Neuronal stem cell (in vitro differentiated cells): Measurements from ENCODE around the gene PLAGL2.

Experiments used
- DNase-seq: peaks from one replicate; pipeline ENCODE4 v3.0.0-alpha.2; 2013; ENCODE audit warnings: low spot score
- H2AFZ ChIP-seq: one replicate; pipeline ENCODE4 v1.6.1; 2013; ENCODE audit warnings: mild to moderate bottlenecking, low read length, inconsistent platforms
- H2AK5ac ChIP-seq: 2 replicates; pipeline ENCODE4 v1.6.1; 2013; ENCODE audit warnings: low read depth, mild to moderate bottlenecking, inconsistent platforms, low read length, moderate library complexity, mixed read lengths
- H2BK120ac ChIP-seq: 2 replicates; pipeline ENCODE4 v1.6.1; 2013; ENCODE audit warnings: low read depth, mild to moderate bottlenecking, inconsistent platforms, low read length, moderate library complexity, mixed read lengths
- H2BK12ac ChIP-seq: one replicate; pipeline ENCODE4 v1.6.1; 2013; ENCODE audit warnings: low read length, inconsistent platforms
- H2BK15ac ChIP-seq: 2 replicates; pipeline ENCODE4 v1.6.1; 2013; ENCODE audit warnings: mild to moderate bottlenecking, low read length, inconsistent platforms, mixed read lengths
- H2BK5ac ChIP-seq: one replicate; pipeline ENCODE4 v1.6.1; 2013; ENCODE audit warnings: inconsistent platforms, mild to moderate bottlenecking, low read length, moderate library complexity
- H3K14ac ChIP-seq: one replicate; pipeline ENCODE4 v1.6.1; 2013; ENCODE audit warnings: low read length, inconsistent platforms
- H3K18ac ChIP-seq: 2 replicates; pipeline ENCODE4 v1.6.1; 2013; ENCODE audit warnings: low read length, inconsistent platforms
- H3K23ac ChIP-seq: 2 replicates; pipeline ENCODE4 v1.6.1; 2013; ENCODE audit warnings: low read depth, mild to moderate bottlenecking, mixed read lengths, low read length, inconsistent platforms; ENCODE audit not compliant: poor library complexity
- H3K27ac ChIP-seq: replicated peaks from 3 replicates; pipeline ENCODE4 v1.5.1; 2013; ENCODE audit warnings: low read length, inconsistent platforms
- H3K27me3 ChIP-seq, 3 experiments: 2 replicates each; pipeline ENCODE4 v1.6.1; 2013; ENCODE audit warnings: low read length in 3 of 3, mild to moderate bottlenecking in 2 of 3, inconsistent platforms in 1 of 3, low read depth in 1 of 3, mixed read lengths in 1 of 3, moderate library complexity in 1 of 3; ENCODE audit not compliant: control insufficient read depth in 3 of 3, insufficient read depth in 3 of 3
- H3K36me3 ChIP-seq, 2 donors: replicated peaks in 1 of 2; 2 replicates each; pipeline ENCODE4 v1.6.1; 2013; ENCODE audit warnings: low read length in 2 of 2; ENCODE audit not compliant: control insufficient read depth in 2 of 2, insufficient read depth in 2 of 2
- H3K4ac ChIP-seq: 2 replicates; pipeline ENCODE4 v1.6.1; 2013; ENCODE audit warnings: inconsistent platforms, mild to moderate bottlenecking, low read length, moderate library complexity
- H3K4me1 ChIP-seq, 2 donors: 1 replicate in 1 of 2; 2 replicates in 1 of 2; pipeline ENCODE4 v1.6.1; 2013; ENCODE audit warnings: low read length in 2 of 2, low read depth in 1 of 2; ENCODE audit not compliant: control insufficient read depth in 2 of 2, insufficient read depth in 1 of 2
- H3K4me2 ChIP-seq: one replicate; pipeline ENCODE4 v1.6.1; 2013; ENCODE audit warnings: mild to moderate bottlenecking, low read length, inconsistent platforms; ENCODE audit not compliant: insufficient read depth, poor library complexity, severe bottlenecking
- H3K4me3 ChIP-seq, 2 donors: 2 replicates each; pipeline ENCODE4 v1.5.1; 2013; ENCODE audit warnings: low read length in 2 of 2, mild to moderate bottlenecking in 2 of 2, inconsistent platforms in 1 of 2, moderate library complexity in 1 of 2
- H3K79me1 ChIP-seq: one replicate; pipeline ENCODE4 v1.6.1; 2013; ENCODE audit warnings: low read depth, mild to moderate bottlenecking, inconsistent platforms, low read length, moderate library complexity
- H3K9ac ChIP-seq: one replicate; pipeline ENCODE4 v1.6.1; 2013; ENCODE audit warnings: mild to moderate bottlenecking, low read depth, low read length, inconsistent platforms; ENCODE audit not compliant: poor library complexity
- H3K9me3 ChIP-seq, 2 donors: replicated peaks in 1 of 2; 2 replicates each; pipeline versions ENCODE3 to v1.6.1; 2013; ENCODE audit warnings: low read length in 2 of 2, mild to moderate bottlenecking in 2 of 2, inconsistent platforms in 1 of 2, low read depth in 1 of 2, mixed read lengths in 1 of 2, moderate library complexity in 1 of 2; ENCODE audit not compliant: control insufficient read depth in 2 of 2, insufficient read depth in 1 of 2
- H4K8ac ChIP-seq: one replicate; pipeline ENCODE4 v1.6.1; 2013; ENCODE audit warnings: low read depth, mild to moderate bottlenecking, inconsistent platforms, low read length, moderate library complexity
- H4K91ac ChIP-seq: one replicate; pipeline ENCODE4 v1.6.1; 2013; ENCODE audit warnings: low read length, low read depth, mild to moderate bottlenecking, inconsistent platforms; ENCODE audit not compliant: poor library complexity
- WGBS, 2 donors: extraction: QIAGEN DNeasy Blood & Tissue Kit; methylation state at CpG; one replicate each; pipeline ENCODE4 v1.1.7; 2013; ENCODE audit warnings: missing lambda C conversion rate in 2 of 2, mixed read lengths in 1 of 2; ENCODE audit not compliant: insufficient read length in 2 of 2, insufficient replicate concordance in 1 of 2; ENCODE audit errors: extremely low coverage in 2 of 2; 5-methylcytosine and 5-hydroxymethylcytosine counted together

Gene PLAGL2

GRCh38 chr20:32215729-32216128 is 8.2 kb upstream of the PLAGL2 start:
- H3K4me2 ChIP-seq: no peak overlapping the region
- H3K79me1 ChIP-seq: no peaks in the 10 kb centered on the region
- no peak overlapping the region for H4K91ac ChIP-seq
- H3K36me3 ChIP-seq: peaks cover 35 to 86% of the 10 kb centered on the region in 2 donors
- DNase-seq: no peak
- H2BK5ac ChIP-seq: no peak overlapping the region
- H2AFZ ChIP-seq: no peak overlapping the region
- no peak overlapping the region for H3K4ac ChIP-seq
- no peak overlapping the region for H2BK15ac ChIP-seq
- no peaks in the 10 kb centered on the region for H3K4me1 ChIP-seq
- H3K9me3 ChIP-seq: no peaks in the 10 kb centered on the region
- no peak overlapping the region for H2BK120ac ChIP-seq
- H3K27ac ChIP-seq: no peak overlapping the region
- no peak overlapping the region for H3K4me3 ChIP-seq
- no peak overlapping the region for H3K18ac ChIP-seq
- H3K9ac ChIP-seq: no peak overlapping the region
- H3K23ac ChIP-seq: no peak overlapping the region
- no peak overlapping the region for H2BK12ac ChIP-seq
- no peak overlapping the region for H3K14ac ChIP-seq
- no peak overlapping the region for H4K8ac ChIP-seq
- no peak overlapping the region for H2AK5ac ChIP-seq
- no CpG with 5 or more reads among the region's 3 CpGs for WGBS, 2 donors
- H3K27me3 ChIP-seq: no peaks in the 10 kb centered on the region

GRCh38 chr20:32215147-32215546 is 7.6 kb upstream of the PLAGL2 start:
- no peak overlapping the region for H3K14ac ChIP-seq
- no peak overlapping the region for H3K27ac ChIP-seq
- H3K9me3 ChIP-seq: no peaks in the 10 kb centered on the region
- WGBS, 2 donors: no CpG with 5 or more reads among the region's 8 CpGs
- H3K4me3 ChIP-seq: no peak overlapping the region
- no peak overlapping the region for H2BK12ac ChIP-seq
- H2AK5ac ChIP-seq: no peak overlapping the region
- no peak overlapping the region for H4K8ac ChIP-seq
- no peaks in the 10 kb centered on the region for H3K27me3 ChIP-seq
- H3K9ac ChIP-seq: no peak overlapping the region
- H3K4ac ChIP-seq: no peak overlapping the region
- no peak overlapping the region for H2BK5ac ChIP-seq
- H3K23ac ChIP-seq: no peak overlapping the region
- no peaks in the 10 kb centered on the region for H3K79me1 ChIP-seq
- H2BK15ac ChIP-seq: no peak overlapping the region
- H2AFZ ChIP-seq: no peak overlapping the region
- no peak overlapping the region for H2BK120ac ChIP-seq
- no peak overlapping the region for H4K91ac ChIP-seq
- H3K4me2 ChIP-seq: no peak overlapping the region
- peaks cover 39 to 88% of the 10 kb centered on the region in 2 donors for H3K36me3 ChIP-seq
- H3K18ac ChIP-seq: no peak overlapping the region
- no peaks in the 10 kb centered on the region for H3K4me1 ChIP-seq
- DNase-seq: no peak

GRCh38 chr20:32213870-32214269 is 6.3 kb upstream of the PLAGL2 start:
- H3K4me3 ChIP-seq: no peak overlapping the region
- H2BK12ac ChIP-seq: no peak overlapping the region
- H2BK120ac ChIP-seq: no peak overlapping the region
- H2BK15ac ChIP-seq: no peak overlapping the region
- H4K8ac ChIP-seq: no peak overlapping the region
- no peak overlapping the region for H2AK5ac ChIP-seq
- H3K14ac ChIP-seq: no peak overlapping the region
- H3K4ac ChIP-seq: no peak overlapping the region
- H3K18ac ChIP-seq: no peak overlapping the region
- H3K27ac ChIP-seq: no peak overlapping the region
- no peak overlapping the region for H2BK5ac ChIP-seq
- no peak overlapping the region for H4K91ac ChIP-seq
- DNase-seq: no peak
- H3K4me1 ChIP-seq: no peaks in the 10 kb centered on the region
- no peaks in the 10 kb centered on the region for H3K9me3 ChIP-seq
- H2AFZ ChIP-seq: no peak overlapping the region
- no CpG with 5 or more reads among the region's 1 CpG for WGBS, 2 donors
- no peaks in the 10 kb centered on the region for H3K79me1 ChIP-seq
- H3K23ac ChIP-seq: no peak overlapping the region
- no peak overlapping the region for H3K9ac ChIP-seq
- no peak overlapping the region for H3K4me2 ChIP-seq
- H3K27me3 ChIP-seq: no peaks in the 10 kb centered on the region
- peaks cover 37 to 85% of the 10 kb centered on the region in 2 donors for H3K36me3 ChIP-seq

GRCh38 chr20:32209850-32210605 is 2.5 kb upstream of the PLAGL2 start:
- no CpG with 5 or more reads among the region's 9 CpGs for WGBS, 2 donors
- H3K4me1 ChIP-seq: peaks cover 9 to 22% of the 10 kb centered on the region in 2 donors

More at GRCh38 chr20:32209850-32210605, 2.5 kb upstream of the PLAGL2 start:
- H3K9me3 ChIP-seq: no peaks in the 10 kb centered on the region
- H3K36me3 ChIP-seq: peaks cover 14 to 54% of the 10 kb centered on the region in 2 donors
- H2BK5ac ChIP-seq: peak overlapping the region; percentile 72
- no peaks in the 10 kb centered on the region for H3K27me3 ChIP-seq
- no peak overlapping the region for H3K4me2 ChIP-seq
- H4K91ac ChIP-seq: no peak overlapping the region
- H3K79me1 ChIP-seq: peaks cover 7% of the 10 kb centered on the region
- H3K4me3 ChIP-seq: no peak overlapping the region
- no peak overlapping the region for H3K18ac ChIP-seq
- H2BK15ac ChIP-seq: no peak overlapping the region
- no peak overlapping the region for H3K23ac ChIP-seq
- H3K14ac ChIP-seq: no peak overlapping the region
- no peak overlapping the region for H2AK5ac ChIP-seq
- DNase-seq: no peak
- H3K27ac ChIP-seq: no peak overlapping the region
- H2BK120ac ChIP-seq: no peak overlapping the region
- H2BK12ac ChIP-seq: no peak overlapping the region
- no peak overlapping the region for H3K4ac ChIP-seq
- no peak overlapping the region for H4K8ac ChIP-seq
- no peak overlapping the region for H2AFZ ChIP-seq
- no peak overlapping the region for H3K9ac ChIP-seq
